H1 (cell line): Measurements from ENCODE around the gene SSTR3. TPM values are rescaled to one million over a fixed set of nuclear protein-coding genes. Genes with fewer than 3 reads are reported as not detected.

Experiments used
- CHD7 ChIP-seq: fragments of 300-600 bp; sonication (generic); IDR thresholded peaks from 2 replicates; pipeline ENCODE4 v1.7.1; 2012; ENCODE audit warnings: low read length, moderate library complexity, mild to moderate bottlenecking, inconsistent platforms; ENCODE audit not compliant: insufficient replicate concordance
- POLR2A ChIP-seq, 2 experiments: IDR thresholded peaks; 1 replicate in 1 of 2; 2 replicates in 1 of 2; pipeline ENCODE4 v1.6.1; 2011; ENCODE audit warnings: low read depth in 2 of 2, low read length in 2 of 2, mild to moderate bottlenecking in 2 of 2; ENCODE audit errors: control extremely low read depth in 1 of 2
- SIN3A ChIP-seq, 2 experiments: IDR thresholded peaks in 1 of 2; conservative IDR thresholded peaks in 1 of 2; 2 replicates each; pipeline ENCODE4 v1.6.1; 2011 to 2012; ENCODE audit warnings: low read length in 2 of 2, improper control_type of control experiment in 1 of 2, low read depth in 1 of 2, mild to moderate bottlenecking in 1 of 2
- SRF ChIP-seq: IDR thresholded peaks from 2 replicates; pipeline ENCODE4 v1.6.1; 2011; ENCODE audit warnings: mild to moderate bottlenecking, low read depth, low read length, moderate library complexity
- polyA plus RNA-seq, 7 experiments: library from polyadenylated mRNA; depleted of rRNA in 3 of 7; stranded (reverse) in 5 of 7; unstranded in 2 of 7; fragments of >200 nt in 5 of 7; fragments of 200-250 nt in 2 of 7; gene quantifications; 1 replicate in 5 of 7; 2 replicates in 1 of 7; 4 replicates in 1 of 7; pipeline versions ENCODE4 v1.2.1 to v1.2.3, GENCODE V29; 2011 to 2013; ENCODE audit warnings: missing spikeins in 2 of 7, mixed read lengths in 2 of 7
- total RNA-seq: library from RNA; stranded (reverse); fragmentation: NEBNext Ultra II Directional; extraction: Animal tissue kit (Norgen Biotek cat#: 25700); gene quantifications from 2 replicates; pipeline ENCODE4 v1.2.1, GENCODE V29; 2021

Gene SSTR3
- total and polyA plus RNA-seq, 2 of the 8 experiments (the other 6 are each of a cell fraction or from before 2014, with no cell fraction given) = 0.22 to 0.77 TPM

DNA sequence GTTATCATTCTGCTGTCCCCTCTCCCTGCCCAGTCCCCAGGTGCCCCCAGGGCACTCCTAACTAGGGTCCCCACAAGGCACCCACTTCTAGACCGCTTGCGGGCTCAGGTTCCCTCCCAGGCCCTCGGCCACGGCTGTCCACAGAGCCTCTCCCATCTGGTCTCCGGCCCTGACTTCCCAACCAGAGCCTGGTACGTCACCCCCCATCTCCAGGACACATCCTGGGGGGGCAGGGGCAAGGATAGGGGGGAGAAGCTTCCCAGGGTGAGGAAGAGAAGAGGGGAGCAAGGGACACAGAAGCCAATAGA, 457 bp downstream of the SSTR3 start (continued):
- no peak for TF ChIP-seq CHD7
- TF ChIP-seq SRF = no peak
- TF ChIP-seq SIN3A (conservative IDR thresholded peaks at IDR 0.05 in 1 of 2, IDR thresholded peaks at IDR 0.05 in 1 of 2; ENCODE audit: low read depth in 1 of 2, low read length in 2 of 2) = no peak
- TF ChIP-seq POLR2A (IDR thresholded peaks at IDR 0.05; ENCODE audit: control extremely low read depth in 1 of 2, low read depth in 2 of 2, low read length in 2 of 2) = no peak
